GM12878 (cell line): ENCODE data around the gene DNAJB4. TPM values are rescaled to one million over a fixed set of nuclear protein-coding genes. Genes with fewer than 3 reads are reported as not detected.

Experiments
- ATAC-seq: fragments of 200-7000 bp; cut with Tn5 transposase; 3 replicates; pipeline ENCODE4 v1.9.1; 2020; ENCODE audit warnings: mild to moderate bottlenecking, moderate library complexity
- BruUV-seq: library from RNA; stranded (reverse); fragments of 400-500 nt; replicated peaks from 2 replicates; lab custom pipeline; 2021; lab: Mats Ljungman, UMichigan
- CTCF ChIA-PET: fragments of 300-600 bp; sonication (Branson Sonifier 250); formaldehyde crosslinking; extraction: SDS; loops from one replicate; lab custom pipeline; 2021; ENCODE audit warnings: inconsistent platforms; lab: Yijun Ruan, JAX
- POLR2A ChIA-PET: fragments of 350-600 bp; formaldehyde crosslinking; extraction: SDS; loops from one replicate; lab custom pipeline; 2021; ENCODE audit warnings: inconsistent platforms; lab: Charles Lee
- RAD21 ChIA-PET: fragments of 300-600 bp; sonication (Branson Sonifier 250); formaldehyde crosslinking; loops from one replicate; lab custom pipeline; 2023; ENCODE audit warnings: antibody characterized with exemption; ENCODE audit not compliant: unreplicated experiment; lab: Charles Lee
- SMC1A ChIA-PET: fragments of 300-600 bp; sonication (Branson Sonifier 250); formaldehyde crosslinking; loops from one replicate; lab custom pipeline; 2023; ENCODE audit not compliant: unreplicated experiment, uncharacterized antibody; lab: Charles Lee
- DNase-seq: peaks from one replicate; pipeline ENCODE4 v3.0.0-alpha.2; 2011; ENCODE audit warnings: low read depth, low spot score
- FAIRE-seq: peaks from 3 replicates; lab custom pipeline; 2011; peaks lifted over from hg19 to GRCh38; lab: Jason Lieb, UNC
- H2AFZ ChIP-seq: 2 replicates; pipeline ENCODE4 v1.6.0; 2011; ENCODE audit warnings: low read depth, low read length, control low read depth; ENCODE audit not compliant: control insufficient read depth
- H3K27ac ChIP-seq: 2 replicates; pipeline ENCODE4 v1.5.1; 2011; ENCODE audit warnings: control low read depth; ENCODE audit not compliant: control insufficient read depth, insufficient read depth
- H3K27me3 ChIP-seq, 2 experiments: replicated peaks in 1 of 2; 2 replicates each; pipeline versions ENCODE4 v1.6.0 to v1.6.1; 2011; ENCODE audit warnings: low read length in 1 of 2; ENCODE audit not compliant: control insufficient read depth in 2 of 2, insufficient read depth in 2 of 2
- H3K36me3 ChIP-seq, 2 experiments: 2 replicates each; pipeline ENCODE4 v1.5.1; 2011; ENCODE audit warnings: low read length in 1 of 2; ENCODE audit not compliant: control insufficient read depth in 2 of 2, insufficient read depth in 2 of 2
- H3K4me1 ChIP-seq: 2 replicates; pipeline ENCODE4 v1.6.1; 2011; ENCODE audit warnings: mild to moderate bottlenecking, low read length, moderate library complexity, mixed read lengths; ENCODE audit not compliant: control insufficient read depth, insufficient read depth
- H3K4me2 ChIP-seq: 2 replicates; pipeline ENCODE4 v1.6.0; 2011; ENCODE audit warnings: control low read depth; ENCODE audit not compliant: control insufficient read depth, insufficient read depth
- H3K4me3 ChIP-seq: fragments of 200-600 bp; sonication (generic); 2 replicates; pipeline ENCODE4 v1.5.1; 2016
- H3K79me2 ChIP-seq: 2 replicates; pipeline ENCODE4 v1.6.0; 2011; ENCODE audit warnings: low read length; ENCODE audit not compliant: control insufficient read depth, insufficient read depth
- H3K9ac ChIP-seq: 2 replicates; pipeline ENCODE4 v1.8.0; 2011; ENCODE audit warnings: low read length, control low read depth, mixed read lengths; ENCODE audit not compliant: control insufficient read depth, insufficient read depth
- H3K9me3 ChIP-seq: replicated peaks from 3 replicates; pipeline ENCODE4 v1.5.1; 2011; ENCODE audit warnings: mild to moderate bottlenecking, low read length; ENCODE audit not compliant: control insufficient read depth, insufficient read depth
- H4K20me1 ChIP-seq: 2 replicates; pipeline ENCODE4 v1.6.0; 2011; ENCODE audit not compliant: control insufficient read depth, insufficient read depth
- CBX3 ChIP-seq: fragments of 200-600 bp; sonication (generic); IDR thresholded peaks from 2 replicates; pipeline ENCODE4 v1.6.1; 2016; ENCODE audit warnings: low read depth, borderline replicate concordance
- EED ChIP-seq: sonication (generic); IDR thresholded peaks from 2 replicates; pipeline ENCODE4 v1.6.1; 2016; ENCODE audit warnings: antibody characterized with exemption, low read depth
- FOS ChIP-seq: IDR thresholded peaks from 3 replicates; pipeline ENCODE4 v1.6.1; 2011; ENCODE audit warnings: borderline replicate concordance; ENCODE audit not compliant: insufficient read length; ENCODE audit errors: extremely low read depth
- FOXM1 ChIP-seq: IDR thresholded peaks from 2 replicates; pipeline ENCODE4 v1.6.1; 2012; ENCODE audit warnings: low read depth, mild to moderate bottlenecking, inconsistent platforms, low read length, moderate library complexity
- IKZF1 ChIP-seq: fragments of 450-650 bp; conservative IDR thresholded peaks from 2 replicates; pipeline ENCODE4 v1.6.1; 2017; ENCODE audit warnings: antibody characterized with exemption, mild to moderate bottlenecking
- MTA2 ChIP-seq: fragments of 450-650 bp; IDR thresholded peaks from 2 replicates; pipeline ENCODE4 v1.6.1; 2016; ENCODE audit warnings: low read depth, mild to moderate bottlenecking, moderate library complexity
- POLR2AphosphoS5 ChIP-seq: IDR thresholded peaks from 2 replicates; pipeline ENCODE4 v1.6.1; 2011; ENCODE audit warnings: mild to moderate bottlenecking, low read length, inconsistent platforms
- RAD51 ChIP-seq: fragments of 450-650 bp; IDR thresholded peaks from 2 replicates; pipeline ENCODE4 v1.6.1; 2016; ENCODE audit warnings: moderate library complexity, mild to moderate bottlenecking, inconsistent platforms
- SIX5 ChIP-seq: IDR thresholded peaks from 2 replicates; pipeline ENCODE4 v1.6.1; 2011; ENCODE audit warnings: mild to moderate bottlenecking, low read depth, low read length, moderate library complexity; ENCODE audit not compliant: severe bottlenecking
- SMAD5 ChIP-seq: IDR thresholded peaks from 2 replicates; pipeline ENCODE4 v1.6.1; 2016; ENCODE audit warnings: antibody characterized with exemption, low read depth
- WGBS: methylation state at CpG from one replicate; pipeline ENCODE4 v1.1.6; 2016; ENCODE audit warnings: low lambda C conversion rate; ENCODE audit not compliant: insufficient replicate concordance, insufficient coverage; ENCODE audit errors: missing lambda C conversion rate; 5-methylcytosine and 5-hydroxymethylcytosine counted together
- in situ Hi-C: fragments of 300-500 bp; cut with MboI; formaldehyde crosslinking; loops from 9 replicates; pipeline ENCODE4 v1.14.3; 2018; ENCODE audit warnings: mixed read lengths
- intact Hi-C: fragments of 100-400 bp; cut with micrococcal nuclease; formaldehyde crosslinking; loops from one replicate; pipeline ENCODE4 v1.14.2; 2022; ENCODE audit not compliant: unreplicated experiment
- polyA plus RNA-seq, 11 experiments: library from polyadenylated mRNA; depleted of rRNA in 4 of 11; unstranded in 6 of 11; stranded (reverse) in 5 of 11; fragments of >200 nt; fragmentation: Nextera tagmentation in 4 of 11; fragmentation: Illumina TruSeq in 1 of 11; extraction: Ambion mirVana in 4 of 11; extraction: Trizol in 1 of 11; gene quantifications; 1 replicate in 1 of 11; 2 replicates in 10 of 11; pipeline versions ENCODE4 v1.2.1 to v1.2.3, GENCODE V29; 2011 to 2016; ENCODE audit warnings: inconsistent platforms in 2 of 11, missing spikeins in 2 of 11, low read depth in 1 of 11
- total RNA-seq, 4 experiments: library from RNA; depleted of rRNA in 3 of 4; stranded (reverse); fragments of >200 nt in 3 of 4; fragmentation: Illumina TruSeq in 1 of 4; extraction: Trizol in 1 of 4; gene quantifications; 2 replicates each; pipeline versions ENCODE4 v1.2.1 to v1.2.3, GENCODE V29; 2013 to 2021
- TF ChIP-seq, protein P1 (sequence below): IDR thresholded peaks from 2 replicates; pipeline ENCODE4 v1.6.1; 2012; ENCODE audit warnings: improper control_type of control experiment, low read depth, low read length; ENCODE audit not compliant: insufficient replicate concordance

DNAJB4 gene
- total and polyA plus RNA-seq, 10 of the 15 experiments (the other 5 are each of a cell fraction or from before 2014, with no cell fraction given): 3.8 to 10.5 (median 6.6) TPM

DNA sequence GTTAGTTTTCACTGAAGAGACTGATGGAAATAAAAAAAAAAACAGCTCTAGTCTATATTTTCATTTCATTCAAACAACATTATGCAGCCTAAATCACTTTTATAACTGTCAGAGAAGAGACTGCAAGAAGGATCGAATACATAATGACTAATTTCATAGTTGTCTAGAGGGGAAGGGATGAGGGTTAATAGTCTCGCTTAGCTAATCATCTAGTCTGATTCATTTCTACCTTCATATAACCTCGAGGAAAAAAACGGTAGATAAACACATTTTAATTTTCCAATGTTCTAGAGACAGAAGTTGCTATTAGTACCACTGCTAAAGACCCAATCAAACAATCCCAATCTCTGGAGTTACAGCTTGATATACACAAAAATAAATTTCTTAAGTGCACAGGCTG, 29.4 kb upstream of the DNAJB4 start:
- Histone ChIP-seq H3K79me2 (peaks cover 95% of the 10 kb centered on the region), H2AFZ (no peak overlapping the region), H3K4me2 (peak overlapping the region; percentile 86), H3K9me3 (no peaks in the 10 kb centered on the region), H3K27ac (no peak overlapping the region), H3K27me3 (no peaks in the 10 kb centered on the region), H4K20me1 (peaks cover 17% of the 10 kb centered on the region), H3K36me3 (peaks cover 0 to 13% of the 10 kb centered on the region in 2 experiments; a peak in 1 of 4 replicates), H3K4me3 (peak overlapping the region; percentile 95), H3K4me1 (no peaks in the 10 kb centered on the region; the same call in 1 of the 2 replicates), H3K9ac (peak overlapping the region; percentile 100)
- BruUV-seq: no TSS peak
- in situ Hi-C loops (no loop called here), intact Hi-C loops (loop anchor here (5.0 kb wide), 4 partner anchors 203 to 1038 kb away; partner anchors contain the start of gene ZZZ3)
- no peak for ATAC-seq
- ChIA-PET RAD21 (interaction anchor here (0.6 to 9.7 kb wide), 9 partner anchors 21 to 218 kb away, joined by 3 to 158 read pairs (median 4); partner anchors contain the start of gene DNAJB4), SMC1A (interaction anchor here (0.7 to 4.5 kb wide), 13 partner anchors 10 to 647 kb away, joined by 3 to 89 read pairs (median 4); partner anchors contain the start of gene DNAJB4), CTCF (interaction anchor here (0.6 to 5.6 kb wide), 6 partner anchors 8 to 139 kb away, joined by 3 to 73 read pairs (median 7); partner anchors contain the start of gene DNAJB4), POLR2A (interaction anchor here (1.0 to 11.4 kb wide), 4 partner anchors 19 to 39 kb away, joined by 3 to 312 read pairs (median 4); partner anchors contain the start of gene DNAJB4)
- FAIRE-seq: no peak
- WGBS: 7% methylated on average over 4 of the region's 4 CpGs
- no peak for DNase-seq
- TF ChIP-seq EED: no peak
- TF ChIP-seq RAD51: 0 out of 2 replicates have a peak, but pooled peaks have one; percentile 8

DNA sequence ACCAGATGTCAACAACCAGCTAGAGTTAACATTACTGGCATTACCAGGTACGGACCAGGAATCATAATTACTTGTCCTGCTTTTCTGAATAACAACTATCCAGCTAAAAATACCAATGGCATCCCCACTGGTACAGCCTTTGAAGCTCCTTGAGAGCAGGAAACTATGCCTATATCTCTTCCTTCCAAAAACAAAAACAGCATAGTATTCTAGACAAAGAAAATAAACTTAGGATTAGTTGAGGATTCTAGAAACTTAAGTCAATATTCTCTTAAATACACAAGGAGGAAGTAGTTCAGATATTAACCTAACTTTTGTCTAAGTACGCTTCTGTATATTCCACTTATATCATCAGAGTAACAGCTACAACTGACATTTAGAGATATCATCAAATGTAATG, 28.8 kb upstream of the DNAJB4 start:
- CTCF ChIA-PET: interaction anchor here (0.6 to 5.6 kb wide), 8 partner anchors 8 to 139 kb away, joined by 3 to 73 read pairs (median 4); partner anchors contain the start of gene DNAJB4
- intact Hi-C loops: loop anchor here (2.0 to 5.0 kb wide), 5 partner anchors 139 to 1039 kb away; partner anchors contain the start of gene ZZZ3
- DNase-seq: no peak
- TF ChIP-seq EED: no peak
- TF ChIP-seq FOS: no peak
- no peak for TF ChIP-seq POLR2AphosphoS5
- TF ChIP-seq, protein P1, sequence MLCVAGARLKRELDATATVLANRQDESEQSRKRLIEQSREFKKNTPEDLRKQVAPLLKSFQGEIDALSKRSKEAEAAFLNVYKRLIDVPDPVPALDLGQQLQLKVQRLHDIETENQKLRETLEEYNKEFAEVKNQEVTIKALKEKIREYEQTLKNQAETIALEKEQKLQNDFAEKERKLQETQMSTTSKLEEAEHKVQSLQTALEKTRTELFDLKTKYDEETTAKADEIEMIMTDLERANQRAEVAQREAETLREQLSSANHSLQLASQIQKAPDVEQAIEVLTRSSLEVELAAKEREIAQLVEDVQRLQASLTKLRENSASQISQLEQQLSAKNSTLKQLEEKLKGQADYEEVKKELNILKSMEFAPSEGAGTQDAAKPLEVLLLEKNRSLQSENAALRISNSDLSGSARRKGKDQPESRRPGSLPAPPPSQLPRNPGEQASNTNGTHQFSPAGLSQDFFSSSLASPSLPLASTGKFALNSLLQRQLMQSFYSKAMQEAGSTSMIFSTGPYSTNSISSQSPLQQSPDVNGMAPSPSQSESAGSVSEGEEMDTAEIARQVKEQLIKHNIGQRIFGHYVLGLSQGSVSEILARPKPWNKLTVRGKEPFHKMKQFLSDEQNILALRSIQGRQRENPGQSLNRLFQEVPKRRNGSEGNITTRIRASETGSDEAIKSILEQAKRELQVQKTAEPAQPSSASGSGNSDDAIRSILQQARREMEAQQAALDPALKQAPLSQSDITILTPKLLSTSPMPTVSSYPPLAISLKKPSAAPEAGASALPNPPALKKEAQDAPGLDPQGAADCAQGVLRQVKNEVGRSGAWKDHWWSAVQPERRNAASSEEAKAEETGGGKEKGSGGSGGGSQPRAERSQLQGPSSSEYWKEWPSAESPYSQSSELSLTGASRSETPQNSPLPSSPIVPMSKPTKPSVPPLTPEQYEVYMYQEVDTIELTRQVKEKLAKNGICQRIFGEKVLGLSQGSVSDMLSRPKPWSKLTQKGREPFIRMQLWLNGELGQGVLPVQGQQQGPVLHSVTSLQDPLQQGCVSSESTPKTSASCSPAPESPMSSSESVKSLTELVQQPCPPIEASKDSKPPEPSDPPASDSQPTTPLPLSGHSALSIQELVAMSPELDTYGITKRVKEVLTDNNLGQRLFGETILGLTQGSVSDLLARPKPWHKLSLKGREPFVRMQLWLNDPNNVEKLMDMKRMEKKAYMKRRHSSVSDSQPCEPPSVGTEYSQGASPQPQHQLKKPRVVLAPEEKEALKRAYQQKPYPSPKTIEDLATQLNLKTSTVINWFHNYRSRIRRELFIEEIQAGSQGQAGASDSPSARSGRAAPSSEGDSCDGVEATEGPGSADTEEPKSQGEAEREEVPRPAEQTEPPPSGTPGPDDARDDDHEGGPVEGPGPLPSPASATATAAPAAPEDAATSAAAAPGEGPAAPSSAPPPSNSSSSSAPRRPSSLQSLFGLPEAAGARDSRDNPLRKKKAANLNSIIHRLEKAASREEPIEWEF: no peak
- no peak for TF ChIP-seq SIX5
- no peak for TF ChIP-seq CBX3
- no peak for TF ChIP-seq SMAD5
- TF ChIP-seq IKZF1: no peak
- TF ChIP-seq FOXM1: no peak
- TF ChIP-seq MTA2: no peak

More for the DNA sequence above, 28.8 kb upstream of the DNAJB4 start:
- ChIA-PET RAD21 (interaction anchor here (0.6 to 9.7 kb wide), 10 partner anchors 21 to 309 kb away, joined by 3 to 158 read pairs (median 4); partner anchors contain the start of gene DNAJB4), SMC1A (interaction anchor here (0.5 to 4.5 kb wide), 18 partner anchors 10 to 710 kb away, joined by 3 to 89 read pairs (median 3); partner anchors contain the start of gene DNAJB4), POLR2A (interaction anchor here (0.7 to 11.4 kb wide), 6 partner anchors 13 to 39 kb away, joined by 3 to 312 read pairs (median 3); partner anchors contain the start of gene DNAJB4)
- BruUV-seq: TSS peak; percentile 8
- no peak for FAIRE-seq
- 0% methylated on average over 2 of the region's 2 CpGs for WGBS
- H3K9ac ChIP-seq: peak overlapping the region; percentile 100
- H3K36me3 ChIP-seq: peaks cover 0 to 13% of the 10 kb centered on the region in 2 experiments; a peak in 1 of 4 replicates
- peak overlapping the region; percentile 95 for H3K4me3 ChIP-seq
- no peak overlapping the region for H2AFZ ChIP-seq
- H3K4me2 ChIP-seq: peak overlapping the region; percentile 86
- H3K79me2 ChIP-seq: peaks cover 95% of the 10 kb centered on the region
- peaks cover 17% of the 10 kb centered on the region for H4K20me1 ChIP-seq
- in situ Hi-C loops: no loop called here
- no peaks in the 10 kb centered on the region for H3K27me3 ChIP-seq
- no peaks in the 10 kb centered on the region; the same call in 1 of the 2 replicates for H3K4me1 ChIP-seq
- ATAC-seq: no peak
- no peak overlapping the region for H3K27ac ChIP-seq
- H3K9me3 ChIP-seq: no peaks in the 10 kb centered on the region
